Measurements from ENCODE around the gene PRDM10.

Gene PRDM10

GRCh38 chr11:130002352-130002845 lies at the start of gene PRDM10:
Gene PRDM10 (minus strand): TSS chr11:130002835. CDS start chr11:129960964, 41,871 bp downstream.
- H3K36me3 Mint-ChIP-seq (ENCODE audit: low read depth): peaks cover 2% of the 10 kb centered on the region
- peaks cover 46% of the 10 kb centered on the region for H3K4me1 Mint-ChIP-seq (ENCODE audit: low read depth)

GRCh38 chr11:130051082-130051481 lies 48.4 kb upstream of the PRDM10 start:
- H3K4me1 Mint-ChIP-seq (ENCODE audit: low read depth): no peaks in the 10 kb centered on the region
- H3K27ac Mint-ChIP-seq: no peak overlapping the region
- no peak overlapping the region for H3K4me3 Mint-ChIP-seq
- peaks cover 3% of the 10 kb centered on the region for H3K27me3 Mint-ChIP-seq
- no peaks in the 10 kb centered on the region for H3K9me3 Mint-ChIP-seq
- H3K36me3 Mint-ChIP-seq (ENCODE audit: low read depth): no peaks in the 10 kb centered on the region

More at GRCh38 chr11:130002352-130002845, at the start of gene PRDM10:
- H3K27me3 Mint-ChIP-seq: no peaks in the 10 kb centered on the region
- peak within 1 kb of the TSS; percentile 96 for H3K4me3 Mint-ChIP-seq
- no peaks in the 10 kb centered on the region for H3K9me3 Mint-ChIP-seq
- peak within 1 kb of the TSS; percentile 100 for H3K27ac Mint-ChIP-seq

GRCh38 chr11:130050257-130050656 lies 47.6 kb upstream of the PRDM10 start:
- peaks cover 3% of the 10 kb centered on the region for H3K27me3 Mint-ChIP-seq
- no peak overlapping the region for H3K27ac Mint-ChIP-seq
- H3K4me3 Mint-ChIP-seq: no peak overlapping the region
- no peaks in the 10 kb centered on the region for H3K4me1 Mint-ChIP-seq (ENCODE audit: low read depth)
- H3K36me3 Mint-ChIP-seq (ENCODE audit: low read depth): no peaks in the 10 kb centered on the region
- H3K9me3 Mint-ChIP-seq: no peaks in the 10 kb centered on the region

- H3K4me3 Mint-ChIP-seq: no peak overlapping the region
- H3K36me3 Mint-ChIP-seq (ENCODE audit: low read depth): no peaks in the 10 kb centered on the region
- no peaks in the 10 kb centered on the region for H3K27me3 Mint-ChIP-seq
Observed at GRCh38 chr11:130049328-130049771, 46.7 kb upstream of the PRDM10 start.

GRCh38 chr11:130047141-130047540 lies 44.5 kb upstream of the PRDM10 start:
- Mint-ChIP-seq H3K27me3 (peaks cover 13% of the 10 kb centered on the region), H3K9me3 (no peaks in the 10 kb centered on the region), H3K27ac (no peak overlapping the region), H3K4me1 (ENCODE audit: low read depth) (no peaks in the 10 kb centered on the region), H3K36me3 (ENCODE audit: low read depth) (no peaks in the 10 kb centered on the region), H3K4me3 (no peak overlapping the region)

More at GRCh38 chr11:130049328-130049771, 46.7 kb upstream of the PRDM10 start:
- H3K4me1 Mint-ChIP-seq (ENCODE audit: low read depth): no peaks in the 10 kb centered on the region
- no peak overlapping the region for H3K27ac Mint-ChIP-seq
- H3K9me3 Mint-ChIP-seq: no peaks in the 10 kb centered on the region

GRCh38 chr11:130043575-130043974 lies 40.9 kb upstream of the PRDM10 start:
- Mint-ChIP-seq H3K27ac (no peak overlapping the region), H3K4me3 (no peak overlapping the region)

GRCh38 chr11:130042093-130042591 lies 39.5 kb upstream of the PRDM10 start:
- Mint-ChIP-seq H3K36me3 (ENCODE audit: low read depth) (no peaks in the 10 kb centered on the region), H3K27ac (no peak overlapping the region), H3K27me3 (peaks cover 16% of the 10 kb centered on the region), H3K4me3 (no peak overlapping the region), H3K4me1 (ENCODE audit: low read depth) (no peaks in the 10 kb centered on the region), H3K9me3 (no peaks in the 10 kb centered on the region)

More at GRCh38 chr11:130043575-130043974, 40.9 kb upstream of the PRDM10 start:
- Mint-ChIP-seq H3K27me3 (peaks cover 16% of the 10 kb centered on the region), H3K36me3 (ENCODE audit: low read depth) (no peaks in the 10 kb centered on the region), H3K4me1 (ENCODE audit: low read depth) (no peaks in the 10 kb centered on the region), H3K9me3 (no peaks in the 10 kb centered on the region)

- Mint-ChIP-seq H3K36me3 (ENCODE audit: low read depth) (no peaks in the 10 kb centered on the region), H3K4me1 (ENCODE audit: low read depth) (no peaks in the 10 kb centered on the region), H3K27ac (no peak overlapping the region), H3K9me3 (no peaks in the 10 kb centered on the region), H3K27me3 (peaks cover 20% of the 10 kb centered on the region), H3K4me3 (no peak overlapping the region)
Observed at GRCh38 chr11:130040281-130040940, 37.8 kb upstream of the PRDM10 start.

- Mint-ChIP-seq H3K36me3 (ENCODE audit: low read depth) (no peaks in the 10 kb centered on the region), H3K27ac (no peak overlapping the region), H3K4me3 (no peak overlapping the region), H3K27me3 (peaks cover 13% of the 10 kb centered on the region), H3K4me1 (ENCODE audit: low read depth) (no peaks in the 10 kb centered on the region), H3K9me3 (no peaks in the 10 kb centered on the region)
Observed at GRCh38 chr11:130037881-130038585, 35.4 kb upstream of the PRDM10 start.

- Mint-ChIP-seq H3K4me3 (no peak overlapping the region), H3K4me1 (ENCODE audit: low read depth) (no peaks in the 10 kb centered on the region), H3K36me3 (ENCODE audit: low read depth) (no peaks in the 10 kb centered on the region), H3K27me3 (peaks cover 5% of the 10 kb centered on the region), H3K9me3 (no peaks in the 10 kb centered on the region), H3K27ac (no peak overlapping the region)
Observed at GRCh38 chr11:130037058-130037457, 34.4 kb upstream of the PRDM10 start.

- Mint-ChIP-seq H3K27me3 (peaks cover 3% of the 10 kb centered on the region), H3K4me1 (ENCODE audit: low read depth) (no peaks in the 10 kb centered on the region), H3K36me3 (ENCODE audit: low read depth) (no peaks in the 10 kb centered on the region), H3K4me3 (no peak overlapping the region), H3K27ac (no peak overlapping the region), H3K9me3 (no peaks in the 10 kb centered on the region)
Observed at GRCh38 chr11:130034236-130034635, 31.6 kb upstream of the PRDM10 start.

GRCh38 chr11:130032931-130033330 lies 30.3 kb upstream of the PRDM10 start:
- Mint-ChIP-seq H3K9me3 (no peaks in the 10 kb centered on the region), H3K4me1 (ENCODE audit: low read depth) (no peaks in the 10 kb centered on the region), H3K27ac (no peak overlapping the region), H3K36me3 (ENCODE audit: low read depth) (no peaks in the 10 kb centered on the region), H3K27me3 (peaks cover 3% of the 10 kb centered on the region), H3K4me3 (no peak overlapping the region)

- H3K4me3 Mint-ChIP-seq: no peak overlapping the region
- H3K9me3 Mint-ChIP-seq: no peaks in the 10 kb centered on the region
- H3K27me3 Mint-ChIP-seq: peaks cover 3% of the 10 kb centered on the region
- H3K27ac Mint-ChIP-seq: no peak overlapping the region
- no peaks in the 10 kb centered on the region for H3K4me1 Mint-ChIP-seq (ENCODE audit: low read depth)
- no peaks in the 10 kb centered on the region for H3K36me3 Mint-ChIP-seq (ENCODE audit: low read depth)
Observed at GRCh38 chr11:130031945-130032344, 29.3 kb upstream of the PRDM10 start.

GRCh38 chr11:130031056-130031455 lies 28.4 kb upstream of the PRDM10 start:
- no peaks in the 10 kb centered on the region for H3K4me1 Mint-ChIP-seq (ENCODE audit: low read depth)
- no peak overlapping the region for H3K4me3 Mint-ChIP-seq
- H3K27me3 Mint-ChIP-seq: peaks cover 2% of the 10 kb centered on the region
- no peaks in the 10 kb centered on the region for H3K9me3 Mint-ChIP-seq
- H3K27ac Mint-ChIP-seq: no peak overlapping the region
- H3K36me3 Mint-ChIP-seq (ENCODE audit: low read depth): no peaks in the 10 kb centered on the region

GRCh38 chr11:130029137-130029536 lies 26.5 kb upstream of the PRDM10 start:
- no peaks in the 10 kb centered on the region for H3K9me3 Mint-ChIP-seq
- H3K27me3 Mint-ChIP-seq: peaks cover 4% of the 10 kb centered on the region
- no peak overlapping the region for H3K27ac Mint-ChIP-seq
- no peaks in the 10 kb centered on the region for H3K36me3 Mint-ChIP-seq (ENCODE audit: low read depth)
- no peak overlapping the region for H3K4me3 Mint-ChIP-seq
- no peaks in the 10 kb centered on the region for H3K4me1 Mint-ChIP-seq (ENCODE audit: low read depth)

All from stimulated activated naive CD8-positive, alpha-beta T cell treated with anti-CD3 and anti-CD28 coated beads, Interleukin-15, Interleukin-2, amounts not matched to agents 100 ng/mL and 50 ng/mL, for 24 hours (primary cell).